Left hindlimb (tissue), 1 donor: Measurements from ENCODE around the gene SCARF2.
"Not testable (repeated sequence)": the region's sequence is repeated elsewhere in the genome, so short reads cannot be mapped to it uniquely, and the experiment has no call there.

Experiments used
- DNase-seq: peaks from one replicate; pipeline ENCODE4 v3.0.0-alpha.2; 2018

The SCARF2 gene

GRCh38 chr22:20392365-20392881 is 45.2 kb downstream of the SCARF2 start:
- DNase-seq: not testable (repeated sequence)

GRCh38 chr22:20391222-20391621 is 46.4 kb downstream of the SCARF2 start:
- DNase-seq: no peak

- DNase-seq: no peak
These were observed 47.2 kb downstream of the SCARF2 start for GRCh38 chr22:20390394-20390907.

- no peak for DNase-seq
These were observed 48.3 kb downstream of the SCARF2 start for GRCh38 chr22:20389288-20389687.

- DNase-seq: no peak
These were observed 49.4 kb downstream of the SCARF2 start for GRCh38 chr22:20388200-20388599.

- DNase-seq: no peak
These were observed 50.7 kb downstream of the SCARF2 start for GRCh38 chr22:20386972-20387371.

- no peak for DNase-seq
These were observed 51.3 kb downstream of the SCARF2 start for GRCh38 chr22:20386336-20386735.

GRCh38 chr22:20384865-20385264 is 52.8 kb downstream of the SCARF2 start:
- no peak for DNase-seq

- DNase-seq: no peak
These were observed 53.5 kb downstream of the SCARF2 start for GRCh38 chr22:20384171-20384570.

- DNase-seq: no peak
These were observed 54.1 kb downstream of the SCARF2 start for GRCh38 chr22:20383538-20383937.

- no peak for DNase-seq
These were observed 57.1 kb downstream of the SCARF2 start for GRCh38 chr22:20380486-20380885.

- DNase-seq: not testable (repeated sequence)
These were observed 58.9 kb downstream of the SCARF2 start for GRCh38 chr22:20378684-20379083.

GRCh38 chr22:20378110-20378509 is 59.5 kb downstream of the SCARF2 start:
- DNase-seq: no peak

GRCh38 chr22:20376983-20377382 is 60.6 kb downstream of the SCARF2 start:
- DNase-seq: not testable (repeated sequence)

- DNase-seq: not testable (repeated sequence)
These were observed 61.3 kb downstream of the SCARF2 start for GRCh38 chr22:20376281-20376680.
